Measurements from ENCODE around the gene KCTD17. TPM values are rescaled to one million over a fixed set of nuclear protein-coding genes. Genes with fewer than 3 reads are reported as not detected.

Gene KCTD17
- total RNA-seq, 1 donor from 2014 or later: 53.7 TPM

- Mint-ChIP-seq H3K27me3 (peaks cover 3% of the 10 kb centered on the region), H3K9me3 (no peaks in the 10 kb centered on the region), H3K27ac (no peak overlapping the region), H3K4me1 (ENCODE audit: unreplicated experiment) (peaks cover 16% of the 10 kb centered on the region), H3K4me3 (no peak overlapping the region), H3K36me3 (no peaks in the 10 kb centered on the region)
- no peak for DNase-seq (ENCODE audit: extremely low spot score, unreplicated experiment)
- TF ChIP-seq CTCF (conservative IDR thresholded peaks at IDR 0.05): no peak
These were observed 12.1 kb upstream of the KCTD17 start for GRCh38 chr22:37039466-37039865.

- Mint-ChIP-seq H3K36me3 (no peaks in the 10 kb centered on the region), H3K4me3 (no peak overlapping the region), H3K9me3 (no peaks in the 10 kb centered on the region), H3K4me1 (ENCODE audit: unreplicated experiment) (peaks cover 8% of the 10 kb centered on the region), H3K27ac (peak overlapping the region; percentile 63), H3K27me3 (no peaks in the 10 kb centered on the region)
- TF ChIP-seq CTCF (conservative IDR thresholded peaks at IDR 0.05): no peak
- peak; percentile 58 for DNase-seq (ENCODE audit: extremely low spot score, unreplicated experiment)
These were observed 8.2 kb upstream of the KCTD17 start for GRCh38 chr22:37043209-37043827.

- no peak for DNase-seq (ENCODE audit: extremely low spot score, unreplicated experiment)
- Mint-ChIP-seq H3K9me3 (no peaks in the 10 kb centered on the region), H3K36me3 (no peaks in the 10 kb centered on the region), H3K27me3 (no peaks in the 10 kb centered on the region), H3K27ac (peak overlapping the region; percentile 63), H3K4me3 (no peak overlapping the region), H3K4me1 (ENCODE audit: unreplicated experiment) (peaks cover 8% of the 10 kb centered on the region)
- TF ChIP-seq CTCF (conservative IDR thresholded peaks at IDR 0.05): peak; percentile 68
These were observed 7.6 kb upstream of the KCTD17 start for GRCh38 chr22:37043828-37044538.

GRCh38 chr22:37044634-37045625 lies 6.6 kb upstream of the KCTD17 start:
- H3K4me1 Mint-ChIP-seq (ENCODE audit: unreplicated experiment): peaks cover 4% of the 10 kb centered on the region
- no peaks in the 10 kb centered on the region for H3K27me3 Mint-ChIP-seq
- no peak overlapping the region for H3K4me3 Mint-ChIP-seq
- no peak for TF ChIP-seq CTCF (conservative IDR thresholded peaks at IDR 0.05)
- no peaks in the 10 kb centered on the region for H3K9me3 Mint-ChIP-seq
- no peaks in the 10 kb centered on the region for H3K36me3 Mint-ChIP-seq
- H3K27ac Mint-ChIP-seq: no peak overlapping the region
- no peak for DNase-seq (ENCODE audit: extremely low spot score, unreplicated experiment)

GRCh38 chr22:37045958-37046357 lies 5.6 kb upstream of the KCTD17 start:
- no peaks in the 10 kb centered on the region for H3K27me3 Mint-ChIP-seq
- peaks cover 4% of the 10 kb centered on the region for H3K4me1 Mint-ChIP-seq (ENCODE audit: unreplicated experiment)
- no peak for DNase-seq (ENCODE audit: extremely low spot score, unreplicated experiment)
- TF ChIP-seq CTCF (conservative IDR thresholded peaks at IDR 0.05): peak; percentile 71
- no peaks in the 10 kb centered on the region for H3K36me3 Mint-ChIP-seq
- no peak overlapping the region for H3K4me3 Mint-ChIP-seq
- no peaks in the 10 kb centered on the region for H3K9me3 Mint-ChIP-seq
- no peak overlapping the region for H3K27ac Mint-ChIP-seq
